ENCODE measurements around the gene SPOPL.

SPOPL gene

GRCh38 chr2:138596403-138596802 is 94.8 kb downstream of the SPOPL start:
- no peak for FAIRE-seq
- DNase-seq (ENCODE audit: insufficient read length, low spot score): no peak

- no peak for FAIRE-seq
Measured at GRCh38 chr2:138600732-138601457, 99.3 kb downstream of the SPOPL start.

GRCh38 chr2:138601458-138602165 is 100.0 kb downstream of the SPOPL start:
- peak; percentile 35 for FAIRE-seq
- DNase-seq (ENCODE audit: insufficient read length, low spot score): no peak

More at GRCh38 chr2:138600732-138601457, 99.3 kb downstream of the SPOPL start:
- DNase-seq (ENCODE audit: insufficient read length, low spot score): no peak

GRCh38 chr2:138602166-138602460 is 100.5 kb downstream of the SPOPL start:
- no peak for DNase-seq (ENCODE audit: insufficient read length, low spot score)

GRCh38 chr2:138607746-138608145 is 106.2 kb downstream of the SPOPL start:
- DNase-seq (ENCODE audit: insufficient read length, low spot score) (no peak), FAIRE-seq (no peak)

More at GRCh38 chr2:138602166-138602460, 100.5 kb downstream of the SPOPL start:
- no peak for FAIRE-seq

- no peak for DNase-seq (ENCODE audit: insufficient read length, low spot score)
- no peak for FAIRE-seq
Measured at GRCh38 chr2:138609446-138609845, 107.9 kb downstream of the SPOPL start.

GRCh38 chr2:138610201-138610953 is 108.8 kb downstream of the SPOPL start:
- FAIRE-seq: no peak
- no peak for DNase-seq (ENCODE audit: insufficient read length, low spot score)

- no peak for DNase-seq (ENCODE audit: insufficient read length, low spot score)
- no peak for FAIRE-seq
Measured at GRCh38 chr2:138615257-138615656, 113.7 kb downstream of the SPOPL start.

GRCh38 chr2:138617026-138617425 is 115.5 kb downstream of the SPOPL start:
- DNase-seq (ENCODE audit: insufficient read length, low spot score) (no peak), FAIRE-seq (no peak)

- FAIRE-seq: no peak
Measured at GRCh38 chr2:138618971-138619370, 117.4 kb downstream of the SPOPL start.

GRCh38 chr2:138620431-138620830 is 118.9 kb downstream of the SPOPL start:
- no peak for DNase-seq (ENCODE audit: insufficient read length, low spot score)
- no peak for FAIRE-seq

More at GRCh38 chr2:138618971-138619370, 117.4 kb downstream of the SPOPL start:
- DNase-seq (ENCODE audit: insufficient read length, low spot score): no peak

- DNase-seq (ENCODE audit: insufficient read length, low spot score) (no peak), FAIRE-seq (no peak)
Measured at GRCh38 chr2:138621139-138621538, 119.6 kb downstream of the SPOPL start.

- DNase-seq (ENCODE audit: insufficient read length, low spot score) (no peak), FAIRE-seq (no peak)
Measured at GRCh38 chr2:138622613-138623012, 121.0 kb downstream of the SPOPL start.

Measured in GM19239 (cell line).